ENCODE measurements around the gene CCR2.

- TF ChIP-seq CTCF (IDR thresholded peaks at IDR 0.05) (no peak), ZFX (IDR thresholded peaks at IDR 0.05; ENCODE audit: borderline replicate concordance) (no peak)
These were observed 15.1 kb upstream of the CCR2 start for GRCh38 chr3:46338840-46339239.
